ENCODE data around the gene RNGTT. TPM values are rescaled to one million over a fixed set of nuclear protein-coding genes. Genes with fewer than 3 reads are reported as not detected.

The RNGTT gene
- total and polyA plus RNA-seq, 7 donors = 3.0 to 14.7 (median 10.0) TPM

DNA sequence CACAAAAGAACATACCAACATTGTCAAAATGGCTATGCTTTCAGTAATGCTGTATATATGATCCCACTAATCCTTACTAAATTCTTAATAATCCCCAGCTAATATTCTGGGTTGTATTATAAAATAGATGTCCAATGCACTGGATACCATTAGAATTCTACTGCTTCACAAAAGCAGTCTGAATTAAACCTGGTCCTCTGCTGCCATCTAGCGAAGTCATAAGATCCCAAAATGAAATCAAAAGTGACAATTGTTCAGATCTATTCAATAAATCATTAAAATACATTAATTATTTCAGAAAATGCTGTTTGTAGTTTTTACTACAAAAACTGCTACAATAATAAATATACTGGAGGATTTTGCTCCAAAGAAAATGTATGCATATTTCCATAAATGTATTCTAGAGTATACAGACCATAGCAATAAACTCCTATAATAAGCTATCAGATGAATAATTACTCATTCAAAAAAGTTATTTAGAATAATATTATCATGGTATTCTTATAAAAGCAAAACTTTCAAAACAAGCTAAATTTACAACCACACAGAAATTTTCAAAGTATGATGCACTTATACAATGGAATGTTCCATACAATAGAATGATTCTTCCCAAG lies 92.6 kb downstream of the RNGTT start:
- DNase-seq = no peak
- WGBS, 2 donors = 0 to 7% methylated on average over 1 of the region's 1 CpG
- Histone ChIP-seq H3K4me3 (no peak overlapping the region), H3K4me1 (peaks cover 0 to 3% (median 1%) of the 10 kb centered on the region in 4 donors), H3K36me3 (no peaks in the 10 kb centered on the region), H3K27ac (no peak overlapping the region), H3K27me3 (no peaks in the 10 kb centered on the region), H3K9me3 (no peaks in the 10 kb centered on the region)
- intact Hi-C loops (cut with DNase I) = loop anchor here (5.0 to 10.0 kb wide), 2 partner anchors 944 to 1476 kb away; no protein-coding TSS in a partner anchor
- TF ChIP-seq, protein P1, sequence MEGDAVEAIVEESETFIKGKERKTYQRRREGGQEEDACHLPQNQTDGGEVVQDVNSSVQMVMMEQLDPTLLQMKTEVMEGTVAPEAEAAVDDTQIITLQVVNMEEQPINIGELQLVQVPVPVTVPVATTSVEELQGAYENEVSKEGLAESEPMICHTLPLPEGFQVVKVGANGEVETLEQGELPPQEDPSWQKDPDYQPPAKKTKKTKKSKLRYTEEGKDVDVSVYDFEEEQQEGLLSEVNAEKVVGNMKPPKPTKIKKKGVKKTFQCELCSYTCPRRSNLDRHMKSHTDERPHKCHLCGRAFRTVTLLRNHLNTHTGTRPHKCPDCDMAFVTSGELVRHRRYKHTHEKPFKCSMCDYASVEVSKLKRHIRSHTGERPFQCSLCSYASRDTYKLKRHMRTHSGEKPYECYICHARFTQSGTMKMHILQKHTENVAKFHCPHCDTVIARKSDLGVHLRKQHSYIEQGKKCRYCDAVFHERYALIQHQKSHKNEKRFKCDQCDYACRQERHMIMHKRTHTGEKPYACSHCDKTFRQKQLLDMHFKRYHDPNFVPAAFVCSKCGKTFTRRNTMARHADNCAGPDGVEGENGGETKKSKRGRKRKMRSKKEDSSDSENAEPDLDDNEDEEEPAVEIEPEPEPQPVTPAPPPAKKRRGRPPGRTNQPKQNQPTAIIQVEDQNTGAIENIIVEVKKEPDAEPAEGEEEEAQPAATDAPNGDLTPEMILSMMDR (IDR thresholded peaks at IDR 0.05) = peak in 3 of 4 experiments; percentile 48 to 60 (median 54)
- TF ChIP-seq POLR2AphosphoS5 (IDR thresholded peaks at IDR 0.05) = no peak

DNA sequence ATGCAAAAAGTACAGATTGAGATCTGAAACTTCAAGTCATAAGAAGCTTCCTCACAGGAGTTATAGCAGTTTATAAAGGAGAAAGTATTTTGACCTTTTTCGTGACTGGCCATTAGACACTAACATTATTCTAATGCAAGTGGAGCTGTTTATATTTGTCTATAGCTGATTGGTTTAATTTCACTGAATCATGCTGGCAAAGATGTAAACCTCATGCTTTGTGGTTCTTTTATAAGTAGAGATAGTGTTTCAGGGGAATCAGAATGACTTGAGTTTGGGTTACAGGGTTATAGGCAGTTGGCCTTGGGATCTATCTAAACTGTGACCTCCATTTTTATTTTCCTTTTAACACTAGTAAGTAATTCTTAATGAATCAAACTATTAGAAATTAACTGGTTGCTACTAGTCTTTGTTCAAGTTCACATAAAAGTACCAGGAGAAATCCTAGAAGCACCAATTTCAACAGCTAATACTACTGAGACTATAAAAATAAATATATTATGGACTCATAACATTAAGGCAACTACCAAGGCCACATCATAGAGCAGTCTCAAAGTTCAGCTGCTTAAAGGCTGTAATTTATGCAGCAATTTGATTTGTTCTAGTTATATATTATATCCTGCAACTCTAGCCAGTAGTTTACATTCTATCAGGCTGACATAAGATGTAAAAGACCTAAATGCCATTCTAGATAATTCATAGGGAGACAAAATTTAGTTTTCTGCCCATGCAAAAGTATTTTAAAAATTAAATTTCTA lies 94.0 kb downstream of the RNGTT start:
- WGBS, 2 donors = 80 to 82% methylated on average over 1 of the region's 1 CpG
- Histone ChIP-seq H3K27me3 (no peaks in the 10 kb centered on the region), H3K36me3 (no peaks in the 10 kb centered on the region), H3K4me1 (peaks cover 0 to 3% (median 1%) of the 10 kb centered on the region in 4 donors), H3K4me3 (no peak overlapping the region), H3K9me3 (no peaks in the 10 kb centered on the region), H3K27ac (no peak overlapping the region)
- no peak for TF ChIP-seq EP300 (IDR thresholded peaks at IDR 0.05)
- TF ChIP-seq POLR2AphosphoS5 (IDR thresholded peaks at IDR 0.05) = no peak
- TF ChIP-seq POLR2A (IDR thresholded peaks at IDR 0.05) = no peak
- TF ChIP-seq, protein P1 (IDR thresholded peaks at IDR 0.05) = no peak
- no peak for DNase-seq
- intact Hi-C loops (cut with DNase I) = loop anchor here (5.0 to 10.0 kb wide), 3 partner anchors 942 to 1475 kb away; no protein-coding TSS in a partner anchor

DNA sequence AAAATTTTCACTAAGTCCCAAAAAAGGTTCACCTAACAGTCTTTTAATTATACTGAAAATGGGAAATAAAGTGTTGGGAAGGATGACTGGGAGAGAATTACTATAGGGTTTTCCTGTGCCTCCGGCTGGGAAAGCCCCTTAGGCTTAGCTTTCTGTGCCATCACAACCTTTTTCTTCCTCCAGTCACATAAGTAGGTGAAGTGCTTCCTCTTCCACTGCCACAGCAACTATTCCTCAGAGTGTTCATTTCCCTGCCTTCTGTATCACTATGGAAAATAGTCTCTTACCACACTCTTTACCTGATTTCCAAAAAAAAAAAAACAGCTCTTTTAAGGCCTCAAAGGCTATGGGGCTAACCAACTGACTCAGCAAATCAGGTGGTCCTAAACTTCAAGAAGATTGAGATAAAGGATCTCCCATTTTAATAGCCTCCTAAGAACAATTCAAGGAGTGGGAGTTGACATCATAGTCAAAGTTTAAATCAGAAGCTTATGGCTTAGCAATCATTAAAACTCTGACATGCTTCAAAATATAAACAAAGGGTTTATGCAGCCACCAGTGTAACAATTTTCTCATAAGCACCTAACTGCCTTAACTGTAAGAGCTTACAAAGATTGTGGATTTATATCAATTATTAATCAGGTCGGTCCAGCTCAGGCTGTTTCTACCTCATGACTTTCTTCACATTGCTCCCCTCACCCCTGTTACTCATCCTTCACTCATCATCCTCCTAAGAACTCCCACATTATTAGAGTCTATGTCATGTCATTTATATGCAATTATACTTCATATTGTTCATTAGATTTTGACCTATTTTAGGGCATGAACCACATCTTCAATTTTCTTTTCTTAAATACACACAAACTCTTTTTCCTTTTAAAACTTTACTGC lies 95.3 kb downstream of the RNGTT start:
- no peak overlapping the region for H3K27ac ChIP-seq
- H3K4me1 ChIP-seq = peaks cover 0 to 3% (median 1%) of the 10 kb centered on the region in 4 donors
- H3K27me3 ChIP-seq = no peaks in the 10 kb centered on the region
- no peaks in the 10 kb centered on the region for H3K9me3 ChIP-seq
- WGBS, 2 donors = 77 to 88% methylated on average over 2 of the region's 2 CpGs
- H3K36me3 ChIP-seq = no peaks in the 10 kb centered on the region
- TF ChIP-seq, protein P1 (IDR thresholded peaks at IDR 0.05) = no peak
- no peak for TF ChIP-seq EP300 (IDR thresholded peaks at IDR 0.05)
- no peak for TF ChIP-seq POLR2A (IDR thresholded peaks at IDR 0.05)
- no peak for TF ChIP-seq POLR2AphosphoS5 (IDR thresholded peaks at IDR 0.05)
- no peak overlapping the region for H3K4me3 ChIP-seq
- DNase-seq = no peak
- intact Hi-C loops (cut with DNase I) = loop anchor here (5.0 kb wide), 1 partner anchor 1036 kb away; no protein-coding TSS in a partner anchor

DNA sequence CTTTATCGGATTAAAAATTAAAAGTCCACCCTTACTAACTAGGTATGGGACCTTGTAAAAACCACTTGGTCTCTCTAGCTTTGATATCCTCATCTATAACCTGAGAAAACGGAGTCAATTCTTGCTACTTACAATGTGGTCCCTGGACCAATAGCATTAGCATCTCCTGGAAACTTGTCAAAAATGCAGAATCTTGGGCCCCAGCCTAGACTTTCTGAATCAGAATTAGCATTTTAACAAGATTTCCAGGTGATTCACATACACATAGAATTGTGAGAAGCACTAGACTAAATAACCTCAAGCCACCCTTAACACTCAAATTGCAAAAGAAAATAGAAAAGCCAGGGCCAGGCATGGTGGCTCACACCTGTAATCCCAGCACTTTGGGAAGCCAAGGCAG lies 96.6 kb downstream of the RNGTT start:
- no peak for DNase-seq
- Histone ChIP-seq H3K27ac (no peak overlapping the region), H3K4me3 (no peak overlapping the region), H3K9me3 (no peaks in the 10 kb centered on the region), H3K36me3 (no peaks in the 10 kb centered on the region), H3K4me1 (peaks cover 0 to 3% (median 1%) of the 10 kb centered on the region in 4 donors), H3K27me3 (no peaks in the 10 kb centered on the region)
- 98 to 99% methylated on average over 2 of the region's 2 CpGs for WGBS, 2 donors
- no peak for TF ChIP-seq EP300 (IDR thresholded peaks at IDR 0.05)
- no peak for TF ChIP-seq POLR2AphosphoS5 (IDR thresholded peaks at IDR 0.05)
- intact Hi-C loops (cut with DNase I) = loop anchor here (5.0 kb wide), 1 partner anchor 1035 kb away; no protein-coding TSS in a partner anchor
